Hepatocyte (in vitro differentiated cells): ENCODE measurements around the gene PALLD. TPM values are rescaled to one million over a fixed set of nuclear protein-coding genes. Genes with fewer than 3 reads are reported as not detected.

ENCODE experiments used
- DNase-seq: peaks from one replicate; pipeline ENCODE4 v3.0.0-alpha.2; 2016; ENCODE audit warnings: low spot score
- H2AFZ ChIP-seq: fragments of 200-600 bp; sonication (generic); 2 replicates; pipeline ENCODE4 v1.6.0; 2016; ENCODE audit warnings: antibody characterized with exemption, mild to moderate bottlenecking
- H3K27ac ChIP-seq: fragments of 200-600 bp; sonication (generic); 2 replicates; pipeline ENCODE4 v1.5.1; 2016; ENCODE audit warnings: mild to moderate bottlenecking
- H3K27me3 ChIP-seq: fragments of 200-600 bp; sonication (generic); 2 replicates; pipeline ENCODE4 v1.6.1; 2016
- H3K36me3 ChIP-seq: fragments of 200-600 bp; sonication (generic); replicated peaks from 2 replicates; pipeline ENCODE4 v1.5.1; 2016; ENCODE audit warnings: low read depth; ENCODE audit not compliant: insufficient read depth
- H3K4me1 ChIP-seq: fragments of 200-600 bp; sonication (generic); 2 replicates; pipeline ENCODE4 v1.5.1; 2016; ENCODE audit warnings: mild to moderate bottlenecking, moderate library complexity; ENCODE audit not compliant: insufficient read depth
- H3K4me2 ChIP-seq: fragments of 200-600 bp; sonication (generic); 2 replicates; pipeline ENCODE4 v1.6.0; 2016
- H3K4me3 ChIP-seq: fragments of 200-600 bp; sonication (generic); 2 replicates; pipeline ENCODE4 v1.5.1; 2016; ENCODE audit warnings: mild to moderate bottlenecking
- H3K79me2 ChIP-seq: fragments of 200-600 bp; sonication (generic); 2 replicates; pipeline ENCODE4 v1.6.0; 2017; ENCODE audit warnings: mild to moderate bottlenecking
- H3K9me2 ChIP-seq: fragments of 200-600 bp; sonication (generic); replicated peaks from 2 replicates; pipeline ENCODE4 v1.6.0; 2017; ENCODE audit warnings: mild to moderate bottlenecking; ENCODE audit not compliant: insufficient read depth
- H3K9me3 ChIP-seq: fragments of 200-600 bp; sonication (generic); 2 replicates; pipeline ENCODE4 v1.5.1; 2016; ENCODE audit warnings: low read depth, mild to moderate bottlenecking
- H4K20me1 ChIP-seq: fragments of 200-600 bp; sonication (generic); 2 replicates; pipeline ENCODE4 v1.6.0; 2016; ENCODE audit warnings: mild to moderate bottlenecking; ENCODE audit not compliant: insufficient read depth, poor library complexity, severe bottlenecking
- EZH2 ChIP-seq: fragments of 200-600 bp; sonication (generic); IDR thresholded peaks from 2 replicates; pipeline ENCODE4 v1.6.1; 2016; ENCODE audit warnings: antibody characterized with exemption, mild to moderate bottlenecking, borderline replicate concordance
- EZH2phosphoT487 ChIP-seq: fragments of 200-600 bp; sonication (generic); IDR thresholded peaks from one replicate; pipeline ENCODE4 v1.6.1; 2018; ENCODE audit warnings: antibody characterized with exemption, mild to moderate bottlenecking, low read depth, moderate library complexity; ENCODE audit not compliant: unreplicated experiment, severe bottlenecking
- WGBS: methylation state at CpG from one replicate; pipeline ENCODE4 v1.1.6; 2016; ENCODE audit warnings: low lambda C conversion rate; ENCODE audit errors: missing lambda C conversion rate; 5-methylcytosine and 5-hydroxymethylcytosine counted together
- polyA plus RNA-seq: library from polyadenylated mRNA; unstranded; fragments of >200 nt; fragmentation: Nextera tagmentation; extraction: Ambion mirVana; gene quantifications from 2 replicates; pipeline ENCODE4 v1.2.1, GENCODE V29; 2016
- total RNA-seq: library from RNA; depleted of rRNA; stranded (reverse); fragments of >200 nt; gene quantifications from 2 replicates; pipeline ENCODE4 v1.2.3, GENCODE V29; 2014
- TF ChIP-seq, protein P1 (sequence below): fragments of 200-600 bp; sonication (generic); IDR thresholded peaks from 2 replicates; pipeline ENCODE4 v1.5.1; 2016; ENCODE audit warnings: antibody characterized with exemption, mild to moderate bottlenecking; ENCODE audit not compliant: poor library complexity

The PALLD gene
- total and polyA plus RNA-seq, 2 experiments from 2014 or later: 82.7 to 85.2 TPM

DNA sequence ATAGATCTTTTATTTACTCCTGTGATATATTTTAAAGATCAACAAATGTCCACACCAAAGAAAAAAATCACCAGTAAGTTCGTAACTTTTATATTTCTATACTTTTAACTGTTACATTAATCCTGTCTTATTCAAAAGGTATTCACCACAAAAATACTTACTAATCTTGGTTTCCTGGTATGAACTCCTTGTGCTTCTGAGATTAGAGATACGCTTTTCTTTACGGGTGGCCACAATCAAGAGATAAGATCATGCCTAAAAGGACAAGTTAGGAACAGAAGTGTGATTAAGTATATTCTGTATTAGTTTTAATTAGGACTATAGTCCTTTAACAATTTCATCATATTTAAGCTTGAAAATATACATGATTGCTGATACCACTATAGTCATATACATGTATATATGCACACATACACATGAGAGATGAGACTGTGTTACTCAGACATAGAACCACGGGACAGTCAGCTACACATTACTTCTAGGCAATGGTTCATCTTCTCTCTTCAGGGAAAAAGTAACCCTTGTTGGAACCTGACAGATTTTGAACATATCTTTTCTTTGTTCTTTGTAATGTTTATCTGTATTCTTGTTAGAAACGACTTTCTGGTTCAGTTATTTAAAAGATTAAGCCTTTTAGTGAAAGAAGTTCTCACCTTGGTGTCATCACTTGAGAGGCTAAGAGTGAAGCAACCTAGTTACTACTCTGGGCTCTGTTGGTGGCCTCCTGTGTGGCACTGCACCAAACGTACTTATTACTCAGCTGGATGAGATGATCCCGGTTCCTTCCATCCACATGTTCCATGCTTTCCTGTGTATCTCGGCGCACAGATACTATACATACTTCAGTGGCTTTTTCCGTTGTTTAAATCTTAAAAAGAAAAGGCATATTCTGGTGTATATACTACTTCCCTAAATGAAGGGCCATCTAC is 367.1 kb downstream of the PALLD start:
- peaks cover 5% of the 10 kb centered on the region for H4K20me1 ChIP-seq
- no peaks in the 10 kb centered on the region for H3K9me3 ChIP-seq
- H3K79me2 ChIP-seq: peaks cover 96% of the 10 kb centered on the region
- TF ChIP-seq EZH2 (no peak), EZH2phosphoT487 (no peak)
- TF ChIP-seq, protein P1, sequence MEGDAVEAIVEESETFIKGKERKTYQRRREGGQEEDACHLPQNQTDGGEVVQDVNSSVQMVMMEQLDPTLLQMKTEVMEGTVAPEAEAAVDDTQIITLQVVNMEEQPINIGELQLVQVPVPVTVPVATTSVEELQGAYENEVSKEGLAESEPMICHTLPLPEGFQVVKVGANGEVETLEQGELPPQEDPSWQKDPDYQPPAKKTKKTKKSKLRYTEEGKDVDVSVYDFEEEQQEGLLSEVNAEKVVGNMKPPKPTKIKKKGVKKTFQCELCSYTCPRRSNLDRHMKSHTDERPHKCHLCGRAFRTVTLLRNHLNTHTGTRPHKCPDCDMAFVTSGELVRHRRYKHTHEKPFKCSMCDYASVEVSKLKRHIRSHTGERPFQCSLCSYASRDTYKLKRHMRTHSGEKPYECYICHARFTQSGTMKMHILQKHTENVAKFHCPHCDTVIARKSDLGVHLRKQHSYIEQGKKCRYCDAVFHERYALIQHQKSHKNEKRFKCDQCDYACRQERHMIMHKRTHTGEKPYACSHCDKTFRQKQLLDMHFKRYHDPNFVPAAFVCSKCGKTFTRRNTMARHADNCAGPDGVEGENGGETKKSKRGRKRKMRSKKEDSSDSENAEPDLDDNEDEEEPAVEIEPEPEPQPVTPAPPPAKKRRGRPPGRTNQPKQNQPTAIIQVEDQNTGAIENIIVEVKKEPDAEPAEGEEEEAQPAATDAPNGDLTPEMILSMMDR: no peak
- no peaks in the 10 kb centered on the region for H3K9me2 ChIP-seq
- no peak for DNase-seq
- no peaks in the 10 kb centered on the region for H3K4me1 ChIP-seq
- WGBS: 69% methylated on average over 10 of the region's 10 CpGs
- no peak overlapping the region for H3K4me2 ChIP-seq
- H3K4me3 ChIP-seq: no peak overlapping the region
- H3K27ac ChIP-seq: no peak overlapping the region
- H2AFZ ChIP-seq: no peak overlapping the region
- no peaks in the 10 kb centered on the region for H3K27me3 ChIP-seq
- H3K36me3 ChIP-seq: no peaks in the 10 kb centered on the region

DNA sequence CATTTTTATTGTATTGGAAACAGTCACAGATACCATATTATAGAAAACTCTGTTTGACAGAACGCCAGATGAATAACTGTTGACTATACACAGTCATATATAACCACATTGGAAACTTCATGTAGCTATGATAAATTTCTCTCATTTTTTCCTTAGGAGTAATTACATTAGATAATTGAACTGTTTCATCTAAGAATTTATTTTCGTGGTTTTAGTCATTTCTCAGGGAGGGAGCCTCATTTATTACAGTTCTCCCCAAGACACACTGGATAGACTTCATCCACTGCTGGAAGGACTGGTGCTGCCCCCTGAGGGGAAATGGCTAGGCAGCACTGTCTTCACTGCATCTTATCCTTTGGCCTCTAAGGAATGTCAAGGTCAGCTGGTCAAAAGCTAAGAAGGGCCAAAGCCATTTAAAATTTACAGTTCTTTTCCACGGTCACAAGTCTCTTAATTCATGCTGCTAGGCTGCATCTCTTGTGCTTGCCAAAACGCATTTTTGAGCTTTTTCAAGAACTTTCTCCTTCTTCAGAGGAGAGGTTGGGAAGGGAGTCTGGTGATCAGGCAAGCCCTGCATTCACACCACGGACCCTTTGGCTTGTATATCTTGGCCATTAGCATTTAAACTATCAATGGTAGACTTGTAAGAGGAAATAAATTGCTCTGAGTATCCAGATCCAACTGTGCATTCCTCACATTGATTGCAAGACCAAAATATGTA is 368.1 kb downstream of the PALLD start:
- no peak overlapping the region for H3K27ac ChIP-seq
- H3K4me3 ChIP-seq: no peak overlapping the region
- H2AFZ ChIP-seq: no peak overlapping the region
- no peaks in the 10 kb centered on the region for H3K9me2 ChIP-seq
- peaks cover 95% of the 10 kb centered on the region for H3K79me2 ChIP-seq
- WGBS: 71% methylated on average over 5 of the region's 5 CpGs
- no peak overlapping the region for H3K4me2 ChIP-seq
- peaks cover 5% of the 10 kb centered on the region for H4K20me1 ChIP-seq
- no peaks in the 10 kb centered on the region for H3K9me3 ChIP-seq
- H3K27me3 ChIP-seq: no peaks in the 10 kb centered on the region
- TF ChIP-seq EZH2: no peak
- TF ChIP-seq, protein P1: peak; percentile 21
- no peaks in the 10 kb centered on the region for H3K4me1 ChIP-seq
- no peak for DNase-seq
- H3K36me3 ChIP-seq: no peaks in the 10 kb centered on the region

DNA sequence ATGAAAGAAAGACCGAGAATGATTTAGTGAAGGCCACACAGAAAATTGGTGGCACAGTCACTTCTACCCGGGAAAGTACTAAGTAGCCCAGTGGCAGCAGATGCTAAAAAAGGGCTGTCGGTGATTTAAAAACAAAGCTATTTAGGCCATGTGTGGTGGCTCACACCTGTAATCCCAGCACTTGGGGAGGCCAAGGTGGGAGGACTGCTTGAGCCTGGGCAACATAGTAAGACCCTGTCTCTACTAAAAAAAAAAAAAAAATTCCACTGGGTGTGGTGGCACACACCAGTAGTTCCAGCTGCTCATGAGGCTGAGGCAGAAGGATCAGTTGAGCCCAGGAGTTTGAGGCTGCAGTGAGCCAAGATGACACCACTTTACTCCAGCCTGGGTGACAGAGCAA is 369.0 kb downstream of the PALLD start:
- Histone ChIP-seq H3K27me3 (no peaks in the 10 kb centered on the region), H3K27ac (no peak overlapping the region), H4K20me1 (peaks cover 5% of the 10 kb centered on the region), H3K79me2 (peaks cover 91% of the 10 kb centered on the region), H3K9me3 (no peaks in the 10 kb centered on the region), H3K4me2 (no peak overlapping the region), H3K9me2 (no peaks in the 10 kb centered on the region), H3K36me3 (no peaks in the 10 kb centered on the region), H3K4me1 (no peaks in the 10 kb centered on the region), H3K4me3 (no peak overlapping the region), H2AFZ (no peak overlapping the region)
- DNase-seq: no peak
- TF ChIP-seq, protein P1: no peak
- TF ChIP-seq EZH2: no peak
- TF ChIP-seq EZH2phosphoT487: no peak
- WGBS: 98% methylated on average over 3 of the region's 3 CpGs
